Lung (tissue), 12 donors: ENCODE results near the gene ANKLE1. TPM values are rescaled to one million over a fixed set of nuclear protein-coding genes. Genes with fewer than 3 reads are reported as not detected.

Experiments used
- ATAC-seq: fragments of 200-7000 bp; cut with Tn5 transposase; one replicate; pipeline ENCODE4 v1.9.1; 2020; ENCODE audit warnings: moderate number of reproducible peaks; ENCODE audit not compliant: insufficient read depth, low FRiP score
- DNase-seq, 3 donors: peaks; one replicate each; pipeline ENCODE4 v3.0.0-alpha.2; 2013 to 2017
- H3K27ac ChIP-seq, 2 donors: one replicate each; pipeline ENCODE4 v1.5.1; 2013; ENCODE audit warnings: mild to moderate bottlenecking in 2 of 2, moderate library complexity in 2 of 2, control low read depth in 1 of 2, inconsistent platforms in 1 of 2, low read depth in 1 of 2, low read length in 1 of 2
- H3K27me3 ChIP-seq, 3 donors: one replicate each; pipeline ENCODE4 v1.5.1; 2013; ENCODE audit warnings: low read length in 2 of 3; ENCODE audit not compliant: control insufficient read depth in 3 of 3, insufficient read depth in 3 of 3
- H3K36me3 ChIP-seq, 4 donors: one replicate each; pipeline ENCODE4 v1.5.1; 2013; ENCODE audit warnings: low read length in 4 of 4, mild to moderate bottlenecking in 1 of 4, moderate library complexity in 1 of 4; ENCODE audit not compliant: control insufficient read depth in 4 of 4, insufficient read depth in 4 of 4
- H3K4me1 ChIP-seq, 5 donors: one replicate each; pipeline ENCODE4 v1.5.1; 2013; ENCODE audit warnings: low read length in 5 of 5, mild to moderate bottlenecking in 2 of 5, moderate library complexity in 1 of 5; ENCODE audit not compliant: control insufficient read depth in 5 of 5, insufficient read depth in 5 of 5
- H3K4me3 ChIP-seq: one replicate; pipeline ENCODE4 v1.5.1; 2013; ENCODE audit warnings: mild to moderate bottlenecking, control low read depth, moderate library complexity
- H3K9ac ChIP-seq, 2 donors: one replicate each; pipeline ENCODE4 v1.5.1; 2013; ENCODE audit warnings: low read length in 2 of 2, control low read depth in 1 of 2; ENCODE audit not compliant: insufficient read depth in 1 of 2
- H3K9me3 ChIP-seq, 4 donors: one replicate each; pipeline ENCODE4 v1.5.1; 2013; ENCODE audit warnings: low read length in 3 of 4, mild to moderate bottlenecking in 1 of 4, moderate library complexity in 1 of 4; ENCODE audit not compliant: control insufficient read depth in 4 of 4, insufficient read depth in 3 of 4
- CTCF ChIP-seq: IDR thresholded peaks from 2 replicates; pipeline ENCODE4 v1.5.1; 2012; ENCODE audit warnings: mild to moderate bottlenecking; ENCODE audit errors: control extremely low read depth, extremely low read depth
- WGBS, 2 donors: extraction: QIAGEN DNeasy Blood & Tissue Kit; methylation state at CpG; one replicate each; pipeline ENCODE4 v1.1.7; 2013; 5-methylcytosine and 5-hydroxymethylcytosine counted together
- polyA plus RNA-seq, 2 donors: library from polyadenylated mRNA; stranded (reverse); fragments of 200-250 nt; gene quantifications; one replicate each; pipeline ENCODE4 v1.2.1, GENCODE V29; 2013
- total RNA-seq, 2 donors: library from RNA; depleted of rRNA in 1 of 2; stranded (reverse); fragments of >200 nt in 1 of 2; gene quantifications; one replicate each; pipeline ENCODE4 v1.2.1, GENCODE V29; 2014 to 2021
- donor health status: control.
- donor health status: control.
- donor health status: Bipolar disorder and iron deficiency.
- donor health status: healthy.
- donor health status: DM: yes; HTN: yes; CAD: no.

ANKLE1 gene
- total and polyA plus RNA-seq, 4 donors: 0.43 to 1.6 (median 1.0) TPM

- Histone ChIP-seq H3K4me1 (peaks cover 0 to 7% (median 0%) of the 10 kb centered on the region in 5 donors), H3K9ac (no peak overlapping the region), H3K4me3 (no peak overlapping the region), H3K27ac (no peak overlapping the region), H3K27me3 (peaks cover 0 to 3% (median 0%) of the 10 kb centered on the region in 3 donors), H3K9me3 (no peaks in the 10 kb centered on the region), H3K36me3 (no peaks in the 10 kb centered on the region)
- no peak for TF ChIP-seq CTCF
- DNase-seq (no peak), ATAC-seq (no peak)
- 92 to 94% methylated on average over 9 of the region's 9 CpGs for WGBS, 2 donors
These were observed 5.1 kb downstream of the ANKLE1 start for GRCh38 chr19:17286752-17287151.

DNA sequence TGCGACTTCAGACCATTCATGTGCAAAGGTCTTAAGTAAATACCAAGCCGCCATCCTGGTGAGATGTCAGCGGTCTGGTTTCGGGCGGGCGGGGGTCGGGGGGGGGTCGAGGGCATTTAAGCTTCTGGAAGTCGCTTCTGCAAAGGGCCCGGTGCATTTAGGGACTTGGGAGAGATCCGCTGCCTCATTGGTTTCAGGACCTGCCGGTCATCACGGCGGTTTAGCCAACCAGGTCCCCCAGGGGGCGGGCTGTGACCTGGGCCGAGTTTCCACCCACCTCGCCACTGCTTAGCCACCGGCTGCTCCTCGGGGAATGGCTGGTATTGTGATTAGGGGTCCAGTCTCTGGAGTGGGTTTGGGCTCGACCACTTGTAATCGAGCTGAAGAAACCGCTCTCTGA is 7.8 kb downstream of the ANKLE1 start:
- no peak overlapping the region for H3K9ac ChIP-seq
- WGBS, 2 donors: 15 to 20% methylated on average over 22 of the region's 22 CpGs
- no peaks in the 10 kb centered on the region for H3K36me3 ChIP-seq
- ATAC-seq: no peak
- peaks cover 0 to 6% (median 0%) of the 10 kb centered on the region in 5 donors for H3K4me1 ChIP-seq
- H3K4me3 ChIP-seq: no peak overlapping the region
- no peaks in the 10 kb centered on the region for H3K27me3 ChIP-seq
- H3K27ac ChIP-seq: no peak overlapping the region
- H3K9me3 ChIP-seq: no peaks in the 10 kb centered on the region
- DNase-seq: peak; percentile 47 to 82 (median 68)
- TF ChIP-seq CTCF: no peak

- Histone ChIP-seq H3K36me3 (peaks cover 0 to 4% (median 0%) of the 10 kb centered on the region in 4 donors), H3K9ac (no peak overlapping the region), H3K4me3 (peak overlapping the region; percentile 2), H3K9me3 (no peaks in the 10 kb centered on the region), H3K27me3 (no peaks in the 10 kb centered on the region), H3K4me1 (peaks cover 0 to 6% (median 0%) of the 10 kb centered on the region in 5 donors), H3K27ac (peak overlapping the region in 1 of 2 donors; percentile 62)
- 4 to 5% methylated on average over 35 to 46 of the region's 46 CpGs for WGBS, 2 donors
- TF ChIP-seq CTCF: peak; percentile 79
- ATAC-seq (peak; percentile 82), DNase-seq (peak; percentile 84 to 85 (median 84))
These were observed 10.8 kb downstream of the ANKLE1 start for GRCh38 chr19:17292301-17293074.
